Measurements from ENCODE around the gene SEBOX.

- TF ChIP-seq POLR2A (IDR thresholded peaks at IDR 0.05), result no peak
- no peak for TF ChIP-seq POLR2AphosphoS5 (IDR thresholded peaks at IDR 0.05)
- no peak for TF ChIP-seq CTCF (IDR thresholded peaks at IDR 0.05)
- TF ChIP-seq EP300 (IDR thresholded peaks at IDR 0.05), result no peak
Observed at GRCh38 chr17:28327031-28327607, 37.9 kb downstream of the SEBOX start.

All from upper lobe of left lung (tissue), 4 donors.